Measurements from ENCODE around the gene PPFIBP1.

GRCh38 chr12:27730097-27730588 lies 206.1 kb downstream of the PPFIBP1 start:
- TF ChIP-seq, protein P1, sequence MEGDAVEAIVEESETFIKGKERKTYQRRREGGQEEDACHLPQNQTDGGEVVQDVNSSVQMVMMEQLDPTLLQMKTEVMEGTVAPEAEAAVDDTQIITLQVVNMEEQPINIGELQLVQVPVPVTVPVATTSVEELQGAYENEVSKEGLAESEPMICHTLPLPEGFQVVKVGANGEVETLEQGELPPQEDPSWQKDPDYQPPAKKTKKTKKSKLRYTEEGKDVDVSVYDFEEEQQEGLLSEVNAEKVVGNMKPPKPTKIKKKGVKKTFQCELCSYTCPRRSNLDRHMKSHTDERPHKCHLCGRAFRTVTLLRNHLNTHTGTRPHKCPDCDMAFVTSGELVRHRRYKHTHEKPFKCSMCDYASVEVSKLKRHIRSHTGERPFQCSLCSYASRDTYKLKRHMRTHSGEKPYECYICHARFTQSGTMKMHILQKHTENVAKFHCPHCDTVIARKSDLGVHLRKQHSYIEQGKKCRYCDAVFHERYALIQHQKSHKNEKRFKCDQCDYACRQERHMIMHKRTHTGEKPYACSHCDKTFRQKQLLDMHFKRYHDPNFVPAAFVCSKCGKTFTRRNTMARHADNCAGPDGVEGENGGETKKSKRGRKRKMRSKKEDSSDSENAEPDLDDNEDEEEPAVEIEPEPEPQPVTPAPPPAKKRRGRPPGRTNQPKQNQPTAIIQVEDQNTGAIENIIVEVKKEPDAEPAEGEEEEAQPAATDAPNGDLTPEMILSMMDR (IDR thresholded peaks at IDR 0.05), result no peak
- TF ChIP-seq SIN3A (IDR thresholded peaks at IDR 0.05; ENCODE audit: borderline replicate concordance, insufficient read depth, low read depth, low read length), result no peak
